Upper lobe of left lung (tissue), 4 donors: Measurements from ENCODE around the gene TBCK.

Experiments used
- EP300 ChIP-seq, 4 donors: sonication (generic); formaldehyde crosslinking; IDR thresholded peaks; one replicate each; pipeline ENCODE4 v1.5.1; 2017; ENCODE audit warnings: antibody characterized with exemption in 4 of 4, control low read depth in 2 of 4
- TF ChIP-seq, protein P1 (sequence below), 6 experiments: fragments of 450-650 bp in 4 of 6; fragments of 200-600 bp in 2 of 6; sonication (generic) in 2 of 6; IDR thresholded peaks; one replicate each; pipeline ENCODE4 v1.5.1; 2016 to 2019; ENCODE audit warnings: antibody characterized with exemption in 6 of 6

DNA sequence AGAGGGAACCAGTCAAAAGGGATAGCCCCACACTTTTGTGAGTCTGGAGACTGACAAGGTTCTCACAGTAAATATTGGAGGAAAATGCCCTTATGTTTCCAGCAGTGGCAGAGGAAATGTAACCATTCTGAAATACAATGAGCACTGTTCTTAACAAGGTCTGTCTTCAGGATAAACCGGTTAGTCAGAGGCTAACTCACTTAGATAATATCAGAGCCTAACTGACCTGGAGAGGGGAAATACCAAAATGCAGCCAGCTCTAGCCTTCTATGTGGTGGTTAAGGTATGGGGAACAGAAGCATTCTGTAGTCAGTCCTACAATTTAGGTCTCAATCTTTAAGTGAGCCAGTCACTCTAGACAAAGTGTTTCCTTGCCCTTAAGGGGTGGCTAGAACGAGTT lies 70.8 kb downstream of the TBCK start:
- TF ChIP-seq, protein P1, sequence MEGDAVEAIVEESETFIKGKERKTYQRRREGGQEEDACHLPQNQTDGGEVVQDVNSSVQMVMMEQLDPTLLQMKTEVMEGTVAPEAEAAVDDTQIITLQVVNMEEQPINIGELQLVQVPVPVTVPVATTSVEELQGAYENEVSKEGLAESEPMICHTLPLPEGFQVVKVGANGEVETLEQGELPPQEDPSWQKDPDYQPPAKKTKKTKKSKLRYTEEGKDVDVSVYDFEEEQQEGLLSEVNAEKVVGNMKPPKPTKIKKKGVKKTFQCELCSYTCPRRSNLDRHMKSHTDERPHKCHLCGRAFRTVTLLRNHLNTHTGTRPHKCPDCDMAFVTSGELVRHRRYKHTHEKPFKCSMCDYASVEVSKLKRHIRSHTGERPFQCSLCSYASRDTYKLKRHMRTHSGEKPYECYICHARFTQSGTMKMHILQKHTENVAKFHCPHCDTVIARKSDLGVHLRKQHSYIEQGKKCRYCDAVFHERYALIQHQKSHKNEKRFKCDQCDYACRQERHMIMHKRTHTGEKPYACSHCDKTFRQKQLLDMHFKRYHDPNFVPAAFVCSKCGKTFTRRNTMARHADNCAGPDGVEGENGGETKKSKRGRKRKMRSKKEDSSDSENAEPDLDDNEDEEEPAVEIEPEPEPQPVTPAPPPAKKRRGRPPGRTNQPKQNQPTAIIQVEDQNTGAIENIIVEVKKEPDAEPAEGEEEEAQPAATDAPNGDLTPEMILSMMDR (IDR thresholded peaks at IDR 0.05) = no peak
- TF ChIP-seq EP300 (IDR thresholded peaks at IDR 0.05) = no peak
